ENCODE results near the gene ATL1. TPM values are rescaled to one million over a fixed set of nuclear protein-coding genes. Genes with fewer than 3 reads are reported as not detected.

The ATL1 gene
- total and polyA plus RNA-seq, 2 of the 13 experiments (the other 11 are each of a cell fraction or from before 2014, with no cell fraction given) = 0.60 to 0.65 TPM

DNA sequence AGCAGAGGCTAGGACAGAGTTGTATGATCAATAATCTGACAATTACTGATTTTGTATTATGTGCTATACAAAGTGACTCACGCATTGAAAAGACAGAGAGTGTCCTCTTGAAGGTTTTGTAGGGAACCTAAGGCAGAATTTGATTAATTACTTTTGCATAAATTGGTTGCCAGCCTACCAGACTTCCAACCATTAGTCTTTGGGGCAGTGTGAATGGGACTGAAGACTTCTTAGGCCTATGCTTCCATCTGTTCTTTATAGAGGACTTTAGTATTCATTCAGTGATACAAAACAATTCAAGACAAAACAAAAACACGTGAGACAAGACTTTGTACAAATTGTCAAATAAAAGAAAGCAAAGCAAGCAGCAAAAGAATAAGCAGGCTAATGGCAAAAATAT lies 46.5 kb downstream of the ATL1 start:
- no peak overlapping the region for H3K4me2 ChIP-seq (ENCODE audit: low read depth, low read length)
- H4K20me1 ChIP-seq (ENCODE audit: insufficient read depth, low read length) = no peaks in the 10 kb centered on the region
- no peaks in the 10 kb centered on the region for H3K36me3 ChIP-seq (replicated peaks in 1 of 2; ENCODE audit: control insufficient read depth in 1 of 2, insufficient read depth in 2 of 2, low read length in 2 of 2)
- in situ Hi-C loops (cut with HindIII; ENCODE audit: extremely low pct_ligation_motif_present, low pct_unique_long_range_greater_than_20kb) (no loop called here), intact Hi-C loops (cut with micrococcal nuclease; ENCODE audit: unreplicated experiment) (loop anchor here (10.0 kb wide), 1 partner anchor 258 kb away; no protein-coding TSS in a partner anchor)
- no peaks in the 10 kb centered on the region for H3K27me3 ChIP-seq (ENCODE audit: control insufficient read depth in 1 of 2, insufficient read depth in 2 of 2, low read length in 2 of 2)
- CTCF ChIA-PET (ENCODE audit: low intra/inter-chr PET ratio, low total read pairs) = no interaction called here
- H3K9me3 ChIP-seq (ENCODE audit: low read length) = no peaks in the 10 kb centered on the region
- no peak overlapping the region for H2AFZ ChIP-seq (ENCODE audit: low read length)
- no peaks in the 10 kb centered on the region for H3K79me2 ChIP-seq (ENCODE audit: insufficient read depth, low read length)
- DNase-seq (ENCODE audit: low spot score) (no peak), FAIRE-seq (no peak), ATAC-seq (no peak)
- WGBS (ENCODE audit: low lambda C conversion rate) = 86% methylated on average over 2 of the region's 2 CpGs
- no peak overlapping the region for H3K27ac ChIP-seq (ENCODE audit: extremely low read length, insufficient read depth, low read length)
- POLR2A ChIA-PET = no interaction called here
- BruUV-seq (replicated peaks) = no TSS peak
- no peak overlapping the region for H3K9ac ChIP-seq (ENCODE audit: insufficient read depth, low read depth, low read length)
- H3K4me3 ChIP-seq (replicated peaks in 1 of 3; ENCODE audit: insufficient read depth in 1 of 3, low read depth in 2 of 3, low read length in 3 of 3) = no peak overlapping the region
- H3K4me1 ChIP-seq (ENCODE audit: insufficient read depth, low read length) = peaks cover 7% of the 10 kb centered on the region
- TF ChIP-seq ZNF335 (CRISPR knock-in tag; IDR thresholded peaks at IDR 0.05) = no peak
- no peak for TF ChIP-seq MTA1 (CRISPR knock-in tag; IDR thresholded peaks at IDR 0.05; ENCODE audit: borderline replicate concordance)
- no peak for TF ChIP-seq GTF2F1 (IDR thresholded peaks at IDR 0.05; ENCODE audit: low read length)
- TF ChIP-seq, protein P1, sequence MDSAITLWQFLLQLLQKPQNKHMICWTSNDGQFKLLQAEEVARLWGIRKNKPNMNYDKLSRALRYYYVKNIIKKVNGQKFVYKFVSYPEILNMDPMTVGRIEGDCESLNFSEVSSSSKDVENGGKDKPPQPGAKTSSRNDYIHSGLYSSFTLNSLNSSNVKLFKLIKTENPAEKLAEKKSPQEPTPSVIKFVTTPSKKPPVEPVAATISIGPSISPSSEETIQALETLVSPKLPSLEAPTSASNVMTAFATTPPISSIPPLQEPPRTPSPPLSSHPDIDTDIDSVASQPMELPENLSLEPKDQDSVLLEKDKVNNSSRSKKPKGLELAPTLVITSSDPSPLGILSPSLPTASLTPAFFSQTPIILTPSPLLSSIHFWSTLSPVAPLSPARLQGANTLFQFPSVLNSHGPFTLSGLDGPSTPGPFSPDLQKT (CRISPR knock-in tag; IDR thresholded peaks at IDR 0.05; ENCODE audit: borderline replicate concordance) = no peak
- TF ChIP-seq, protein P2, sequence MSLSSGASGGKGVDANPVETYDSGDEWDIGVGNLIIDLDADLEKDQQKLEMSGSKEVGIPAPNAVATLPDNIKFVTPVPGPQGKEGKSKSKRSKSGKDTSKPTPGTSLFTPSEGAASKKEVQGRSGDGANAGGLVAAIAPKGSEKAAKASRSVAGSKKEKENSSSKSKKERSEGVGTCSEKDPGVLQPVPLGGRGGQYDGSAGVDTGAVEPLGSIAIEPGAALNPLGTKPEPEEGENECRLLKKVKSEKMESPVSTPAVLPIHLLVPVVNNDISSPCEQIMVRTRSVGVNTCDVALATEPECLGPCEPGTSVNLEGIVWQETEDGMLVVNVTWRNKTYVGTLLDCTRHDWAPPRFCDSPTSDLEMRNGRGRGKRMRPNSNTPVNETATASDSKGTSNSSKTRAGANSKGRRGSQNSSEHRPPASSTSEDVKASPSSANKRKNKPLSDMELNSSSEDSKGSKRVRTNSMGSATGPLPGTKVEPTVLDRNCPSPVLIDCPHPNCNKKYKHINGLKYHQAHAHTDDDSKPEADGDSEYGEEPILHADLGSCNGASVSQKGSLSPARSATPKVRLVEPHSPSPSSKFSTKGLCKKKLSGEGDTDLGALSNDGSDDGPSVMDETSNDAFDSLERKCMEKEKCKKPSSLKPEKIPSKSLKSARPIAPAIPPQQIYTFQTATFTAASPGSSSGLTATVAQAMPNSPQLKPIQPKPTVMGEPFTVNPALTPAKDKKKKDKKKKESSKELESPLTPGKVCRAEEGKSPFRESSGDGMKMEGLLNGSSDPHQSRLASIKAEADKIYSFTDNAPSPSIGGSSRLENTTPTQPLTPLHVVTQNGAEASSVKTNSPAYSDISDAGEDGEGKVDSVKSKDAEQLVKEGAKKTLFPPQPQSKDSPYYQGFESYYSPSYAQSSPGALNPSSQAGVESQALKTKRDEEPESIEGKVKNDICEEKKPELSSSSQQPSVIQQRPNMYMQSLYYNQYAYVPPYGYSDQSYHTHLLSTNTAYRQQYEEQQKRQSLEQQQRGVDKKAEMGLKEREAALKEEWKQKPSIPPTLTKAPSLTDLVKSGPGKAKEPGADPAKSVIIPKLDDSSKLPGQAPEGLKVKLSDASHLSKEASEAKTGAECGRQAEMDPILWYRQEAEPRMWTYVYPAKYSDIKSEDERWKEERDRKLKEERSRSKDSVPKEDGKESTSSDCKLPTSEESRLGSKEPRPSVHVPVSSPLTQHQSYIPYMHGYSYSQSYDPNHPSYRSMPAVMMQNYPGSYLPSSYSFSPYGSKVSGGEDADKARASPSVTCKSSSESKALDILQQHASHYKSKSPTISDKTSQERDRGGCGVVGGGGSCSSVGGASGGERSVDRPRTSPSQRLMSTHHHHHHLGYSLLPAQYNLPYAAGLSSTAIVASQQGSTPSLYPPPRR (CRISPR knock-in tag; IDR thresholded peaks at IDR 0.05; ENCODE audit: borderline replicate concordance) = no peak
- TF ChIP-seq NFE2 (CRISPR knock-in tag; IDR thresholded peaks at IDR 0.05) = no peak
- no peak for TF ChIP-seq ZNF781 (CRISPR knock-in tag; IDR thresholded peaks at IDR 0.05; ENCODE audit: borderline replicate concordance, not compliant biosample characterization)
- no peak for TF ChIP-seq ZNF552 (CRISPR knock-in tag; IDR thresholded peaks at IDR 0.05; ENCODE audit: borderline replicate concordance)
- TF ChIP-seq U2AF1 (optimal IDR thresholded peaks at IDR 0.05; ENCODE audit: low read depth, low read length) = no peak
- no peak for TF ChIP-seq NR2F1 (CRISPR knock-in tag; IDR thresholded peaks at IDR 0.05)
- TF ChIP-seq SP1 (IDR thresholded peaks at IDR 0.05) = no peak
- no peak for TF ChIP-seq SP1 (CRISPR knock-in tag; IDR thresholded peaks at IDR 0.05)
- TF ChIP-seq PBX2 (CRISPR knock-in tag; IDR thresholded peaks at IDR 0.05) = no peak
- TF ChIP-seq ZBTB3 (CRISPR knock-in tag; IDR thresholded peaks at IDR 0.05; ENCODE audit: borderline replicate concordance, low read depth) = no peak
- no peak for TF ChIP-seq ATAD3A (CRISPR knock-in tag; IDR thresholded peaks at IDR 0.05)
- no peak for TF ChIP-seq ZXDC (CRISPR knock-in tag; IDR thresholded peaks at IDR 0.05)
- no peak for TF ChIP-seq PHB2 (IDR thresholded peaks at IDR 0.05; ENCODE audit: partially characterized antibody)

Measured in HepG2 (cell line).